Measurements from ENCODE around the gene C19orf73. TPM values are rescaled to one million over a fixed set of nuclear protein-coding genes. Genes with fewer than 3 reads are reported as not detected.

Gene C19orf73
- total and polyA plus RNA-seq, 2 experiments from 2014 or later = 8.1 to 9.1 TPM

DNA sequence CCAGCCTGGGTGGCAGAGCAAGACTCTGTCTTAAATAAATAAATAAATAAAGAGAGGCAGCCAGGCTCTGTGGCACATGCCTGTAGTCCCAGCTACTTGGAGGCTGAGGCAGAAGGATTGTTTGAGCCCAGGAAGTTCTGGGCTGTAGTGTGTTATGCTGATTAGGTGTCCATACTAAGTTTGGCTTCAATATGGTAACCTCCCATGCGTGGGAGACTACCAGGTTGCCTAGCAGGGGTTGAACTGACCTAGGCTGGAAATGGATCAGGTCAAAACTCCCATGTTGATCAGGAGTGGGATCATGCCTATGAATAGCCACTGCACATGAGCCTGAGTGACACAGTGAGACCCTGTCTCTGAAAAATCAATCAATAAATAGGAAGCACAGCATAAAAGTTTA lies 37.7 kb downstream of the C19orf73 start:
- no peak for DNase-seq (ENCODE audit: low spot score)
- H3K27ac Mint-ChIP-seq = no peak overlapping the region
- H3K9me2 ChIP-seq (ENCODE audit: insufficient read depth) = no peaks in the 10 kb centered on the region

More for the DNA sequence above, 37.7 kb downstream of the C19orf73 start:
- Histone ChIP-seq H3K4me2 (no peak overlapping the region), H3K27ac (ENCODE audit: low read depth) (no peak overlapping the region), H3F3A (replicated peaks; ENCODE audit: low read depth) (peaks cover 6% of the 10 kb centered on the region; the same call in 1 of the 2 replicates), H4K20me1 (replicated peaks; ENCODE audit: insufficient read depth) (peaks cover 3% of the 10 kb centered on the region; the same call in 1 of the 2 replicates), H3K27me3 (ENCODE audit: insufficient read depth) (0 out of 2 replicates have a peak, but pooled peaks cover 3% of the 10 kb centered on the region), H3K79me2 (replicated peaks; ENCODE audit: insufficient read depth) (peaks cover 8% of the 10 kb centered on the region), H3K4me3 (no peak overlapping the region), H3K4me1 (ENCODE audit: insufficient read depth) (peaks cover 8% of the 10 kb centered on the region), H3K36me3 (ENCODE audit: insufficient read depth) (no peaks in the 10 kb centered on the region), H2AFZ (no peak overlapping the region)
- peaks cover 13% of the 10 kb centered on the region for H3K27me3 Mint-ChIP-seq (ENCODE audit: insufficient read depth, low read depth, poor library complexity)
- TF ChIP-seq, protein P1, sequence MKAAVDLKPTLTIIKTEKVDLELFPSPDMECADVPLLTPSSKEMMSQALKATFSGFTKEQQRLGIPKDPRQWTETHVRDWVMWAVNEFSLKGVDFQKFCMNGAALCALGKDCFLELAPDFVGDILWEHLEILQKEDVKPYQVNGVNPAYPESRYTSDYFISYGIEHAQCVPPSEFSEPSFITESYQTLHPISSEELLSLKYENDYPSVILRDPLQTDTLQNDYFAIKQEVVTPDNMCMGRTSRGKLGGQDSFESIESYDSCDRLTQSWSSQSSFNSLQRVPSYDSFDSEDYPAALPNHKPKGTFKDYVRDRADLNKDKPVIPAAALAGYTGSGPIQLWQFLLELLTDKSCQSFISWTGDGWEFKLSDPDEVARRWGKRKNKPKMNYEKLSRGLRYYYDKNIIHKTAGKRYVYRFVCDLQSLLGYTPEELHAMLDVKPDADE (IDR thresholded peaks at IDR 0.05) = no peak
- TF ChIP-seq NANOG (IDR thresholded peaks at IDR 0.05; ENCODE audit: borderline replicate concordance) = no peak
- TF ChIP-seq EZH2phosphoT487 (IDR thresholded peaks at IDR 0.05; ENCODE audit: unreplicated experiment) = no peak
- TF ChIP-seq, protein P2, sequence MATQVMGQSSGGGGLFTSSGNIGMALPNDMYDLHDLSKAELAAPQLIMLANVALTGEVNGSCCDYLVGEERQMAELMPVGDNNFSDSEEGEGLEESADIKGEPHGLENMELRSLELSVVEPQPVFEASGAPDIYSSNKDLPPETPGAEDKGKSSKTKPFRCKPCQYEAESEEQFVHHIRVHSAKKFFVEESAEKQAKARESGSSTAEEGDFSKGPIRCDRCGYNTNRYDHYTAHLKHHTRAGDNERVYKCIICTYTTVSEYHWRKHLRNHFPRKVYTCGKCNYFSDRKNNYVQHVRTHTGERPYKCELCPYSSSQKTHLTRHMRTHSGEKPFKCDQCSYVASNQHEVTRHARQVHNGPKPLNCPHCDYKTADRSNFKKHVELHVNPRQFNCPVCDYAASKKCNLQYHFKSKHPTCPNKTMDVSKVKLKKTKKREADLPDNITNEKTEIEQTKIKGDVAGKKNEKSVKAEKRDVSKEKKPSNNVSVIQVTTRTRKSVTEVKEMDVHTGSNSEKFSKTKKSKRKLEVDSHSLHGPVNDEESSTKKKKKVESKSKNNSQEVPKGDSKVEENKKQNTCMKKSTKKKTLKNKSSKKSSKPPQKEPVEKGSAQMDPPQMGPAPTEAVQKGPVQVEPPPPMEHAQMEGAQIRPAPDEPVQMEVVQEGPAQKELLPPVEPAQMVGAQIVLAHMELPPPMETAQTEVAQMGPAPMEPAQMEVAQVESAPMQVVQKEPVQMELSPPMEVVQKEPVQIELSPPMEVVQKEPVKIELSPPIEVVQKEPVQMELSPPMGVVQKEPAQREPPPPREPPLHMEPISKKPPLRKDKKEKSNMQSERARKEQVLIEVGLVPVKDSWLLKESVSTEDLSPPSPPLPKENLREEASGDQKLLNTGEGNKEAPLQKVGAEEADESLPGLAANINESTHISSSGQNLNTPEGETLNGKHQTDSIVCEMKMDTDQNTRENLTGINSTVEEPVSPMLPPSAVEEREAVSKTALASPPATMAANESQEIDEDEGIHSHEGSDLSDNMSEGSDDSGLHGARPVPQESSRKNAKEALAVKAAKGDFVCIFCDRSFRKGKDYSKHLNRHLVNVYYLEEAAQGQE (IDR thresholded peaks at IDR 0.05; ENCODE audit: unreplicated experiment) = no peak
- no peak for TF ChIP-seq ZNF331 (CRISPR knock-in tag; IDR thresholded peaks at IDR 0.05; ENCODE audit: low read depth)
- TF ChIP-seq, protein P3, sequence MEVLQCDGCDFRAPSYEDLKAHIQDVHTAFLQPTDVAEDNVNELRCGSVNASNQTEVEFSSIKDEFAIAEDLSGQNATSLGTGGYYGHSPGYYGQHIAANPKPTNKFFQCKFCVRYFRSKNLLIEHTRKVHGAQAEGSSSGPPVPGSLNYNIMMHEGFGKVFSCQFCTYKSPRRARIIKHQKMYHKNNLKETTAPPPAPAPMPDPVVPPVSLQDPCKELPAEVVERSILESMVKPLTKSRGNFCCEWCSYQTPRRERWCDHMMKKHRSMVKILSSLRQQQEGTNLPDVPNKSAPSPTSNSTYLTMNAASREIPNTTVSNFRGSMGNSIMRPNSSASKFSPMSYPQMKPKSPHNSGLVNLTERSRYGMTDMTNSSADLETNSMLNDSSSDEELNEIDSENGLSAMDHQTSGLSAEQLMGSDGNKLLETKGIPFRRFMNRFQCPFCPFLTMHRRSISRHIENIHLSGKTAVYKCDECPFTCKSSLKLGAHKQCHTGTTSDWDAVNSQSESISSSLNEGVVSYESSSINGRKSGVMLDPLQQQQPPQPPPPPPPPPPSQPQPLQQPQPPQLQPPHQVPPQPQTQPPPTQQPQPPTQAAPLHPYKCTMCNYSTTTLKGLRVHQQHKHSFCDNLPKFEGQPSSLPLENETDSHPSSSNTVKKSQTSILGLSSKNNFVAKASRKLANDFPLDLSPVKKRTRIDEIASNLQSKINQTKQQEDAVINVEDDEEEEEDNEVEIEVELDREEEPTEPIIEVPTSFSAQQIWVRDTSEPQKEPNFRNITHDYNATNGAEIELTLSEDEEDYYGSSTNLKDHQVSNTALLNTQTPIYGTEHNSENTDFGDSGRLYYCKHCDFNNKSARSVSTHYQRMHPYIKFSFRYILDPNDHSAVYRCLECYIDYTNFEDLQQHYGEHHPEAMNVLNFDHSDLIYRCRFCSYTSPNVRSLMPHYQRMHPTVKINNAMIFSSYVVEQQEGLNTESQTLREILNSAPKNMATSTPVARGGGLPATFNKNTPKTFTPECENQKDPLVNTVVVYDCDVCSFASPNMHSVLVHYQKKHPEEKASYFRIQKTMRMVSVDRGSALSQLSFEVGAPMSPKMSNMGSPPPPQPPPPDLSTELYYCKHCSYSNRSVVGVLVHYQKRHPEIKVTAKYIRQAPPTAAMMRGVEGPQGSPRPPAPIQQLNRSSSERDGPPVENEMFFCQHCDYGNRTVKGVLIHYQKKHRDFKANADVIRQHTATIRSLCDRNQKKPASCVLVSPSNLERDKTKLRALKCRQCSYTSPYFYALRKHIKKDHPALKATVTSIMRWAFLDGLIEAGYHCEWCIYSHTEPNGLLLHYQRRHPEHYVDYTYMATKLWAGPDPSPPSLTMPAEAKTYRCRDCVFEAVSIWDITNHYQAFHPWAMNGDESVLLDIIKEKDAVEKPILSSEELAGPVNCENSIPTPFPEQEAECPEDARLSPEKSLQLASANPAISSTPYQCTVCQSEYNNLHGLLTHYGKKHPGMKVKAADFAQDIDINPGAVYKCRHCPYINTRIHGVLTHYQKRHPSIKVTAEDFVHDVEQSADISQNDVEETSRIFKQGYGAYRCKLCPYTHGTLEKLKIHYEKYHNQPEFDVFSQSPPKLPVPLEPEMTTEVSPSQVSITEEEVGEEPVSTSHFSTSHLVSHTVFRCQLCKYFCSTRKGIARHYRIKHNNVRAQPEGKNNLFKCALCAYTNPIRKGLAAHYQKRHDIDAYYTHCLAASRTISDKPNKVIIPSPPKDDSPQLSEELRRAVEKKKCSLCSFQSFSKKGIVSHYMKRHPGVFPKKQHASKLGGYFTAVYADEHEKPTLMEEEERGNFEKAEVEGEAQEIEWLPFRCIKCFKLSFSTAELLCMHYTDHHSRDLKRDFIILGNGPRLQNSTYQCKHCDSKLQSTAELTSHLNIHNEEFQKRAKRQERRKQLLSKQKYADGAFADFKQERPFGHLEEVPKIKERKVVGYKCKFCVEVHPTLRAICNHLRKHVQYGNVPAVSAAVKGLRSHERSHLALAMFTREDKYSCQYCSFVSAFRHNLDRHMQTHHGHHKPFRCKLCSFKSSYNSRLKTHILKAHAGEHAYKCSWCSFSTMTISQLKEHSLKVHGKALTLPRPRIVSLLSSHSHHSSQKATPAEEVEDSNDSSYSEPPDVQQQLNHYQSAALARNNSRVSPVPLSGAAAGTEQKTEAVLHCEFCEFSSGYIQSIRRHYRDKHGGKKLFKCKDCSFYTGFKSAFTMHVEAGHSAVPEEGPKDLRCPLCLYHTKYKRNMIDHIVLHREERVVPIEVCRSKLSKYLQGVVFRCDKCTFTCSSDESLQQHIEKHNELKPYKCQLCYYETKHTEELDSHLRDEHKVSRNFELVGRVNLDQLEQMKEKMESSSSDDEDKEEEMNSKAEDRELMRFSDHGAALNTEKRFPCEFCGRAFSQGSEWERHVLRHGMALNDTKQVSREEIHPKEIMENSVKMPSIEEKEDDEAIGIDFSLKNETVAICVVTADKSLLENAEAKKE (CRISPR knock-in tag; IDR thresholded peaks at IDR 0.05) = no peak
- no peak for TF ChIP-seq CREB1 (CRISPR knock-in tag; IDR thresholded peaks at IDR 0.05; ENCODE audit: low read depth)
- TF ChIP-seq EZH2 (IDR thresholded peaks at IDR 0.05; ENCODE audit: low read depth, unreplicated experiment) = no peak
- no peak for TF ChIP-seq POLR2AphosphoS5 (IDR thresholded peaks at IDR 0.05; ENCODE audit: low read depth)
- TF ChIP-seq STAT1 (IDR thresholded peaks at IDR 0.05; ENCODE audit: unreplicated experiment) = no peak
- no peak for TF ChIP-seq ZNF114 (CRISPR knock-in tag; IDR thresholded peaks at IDR 0.05)
- TF ChIP-seq JUNB (IDR thresholded peaks at IDR 0.05; ENCODE audit: unreplicated experiment) = no peak
- no peak for TF ChIP-seq CTCF (conservative IDR thresholded peaks at IDR 0.05; ENCODE audit: low read depth in 2 of 2)
- peaks cover 7% of the 10 kb centered on the region for H3K4me1 Mint-ChIP-seq
- peaks cover 5% of the 10 kb centered on the region for H3K36me3 Mint-ChIP-seq (ENCODE audit: low read depth)
- no peak for ATAC-seq
- H3K9me3 Mint-ChIP-seq = peaks cover 3% of the 10 kb centered on the region; the same call in 2 of the 3 replicates
- H3K4me3 Mint-ChIP-seq = no peak overlapping the region

Measured in GM23338 (cell line).